Suppressor macrophage treated with lipopolysaccharide for 1 hour (primary cell): Measurements from ENCODE around the gene ITLN2.
"Not testable (repeated sequence)": the region's sequence is repeated elsewhere in the genome, so short reads cannot be mapped to it uniquely, and the experiment has no call there.

Experiments
- DNase-seq, 3 donors: peaks; one replicate each; pipeline ENCODE4 v3.0.0-alpha.2; 2020 to 2022

The ITLN2 gene

DNA sequence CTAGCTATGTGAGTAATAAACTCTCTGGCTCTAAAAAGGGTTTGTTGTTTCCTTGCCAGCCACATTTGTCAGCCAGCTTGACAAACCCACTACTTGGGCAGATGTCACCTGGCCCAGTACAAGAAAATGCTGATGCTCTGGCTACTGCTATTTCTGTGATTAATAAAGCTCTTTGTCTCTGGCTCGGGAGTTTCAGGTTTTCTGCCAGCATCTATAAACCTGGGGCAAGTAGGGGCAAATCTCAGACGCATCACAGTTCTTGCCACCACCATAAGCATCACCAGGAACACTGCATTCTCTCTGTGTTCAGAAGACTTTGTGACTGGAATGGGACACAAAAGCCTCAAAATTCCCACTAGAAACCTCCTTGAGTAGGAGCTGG lies 2.5 kb downstream of the ITLN2 start:
- DNase-seq: no peak

- peak; percentile 72 to 83 (median 81) for DNase-seq
Measured at GRCh38 chr1:160951443-160952128, 3.0 kb downstream of the ITLN2 start.

GRCh38 chr1:160950657-160951056 lies 4.0 kb downstream of the ITLN2 start:
- DNase-seq: no peak

- no peak for DNase-seq
Measured at GRCh38 chr1:160949881-160950280, 4.7 kb downstream of the ITLN2 start.

DNA sequence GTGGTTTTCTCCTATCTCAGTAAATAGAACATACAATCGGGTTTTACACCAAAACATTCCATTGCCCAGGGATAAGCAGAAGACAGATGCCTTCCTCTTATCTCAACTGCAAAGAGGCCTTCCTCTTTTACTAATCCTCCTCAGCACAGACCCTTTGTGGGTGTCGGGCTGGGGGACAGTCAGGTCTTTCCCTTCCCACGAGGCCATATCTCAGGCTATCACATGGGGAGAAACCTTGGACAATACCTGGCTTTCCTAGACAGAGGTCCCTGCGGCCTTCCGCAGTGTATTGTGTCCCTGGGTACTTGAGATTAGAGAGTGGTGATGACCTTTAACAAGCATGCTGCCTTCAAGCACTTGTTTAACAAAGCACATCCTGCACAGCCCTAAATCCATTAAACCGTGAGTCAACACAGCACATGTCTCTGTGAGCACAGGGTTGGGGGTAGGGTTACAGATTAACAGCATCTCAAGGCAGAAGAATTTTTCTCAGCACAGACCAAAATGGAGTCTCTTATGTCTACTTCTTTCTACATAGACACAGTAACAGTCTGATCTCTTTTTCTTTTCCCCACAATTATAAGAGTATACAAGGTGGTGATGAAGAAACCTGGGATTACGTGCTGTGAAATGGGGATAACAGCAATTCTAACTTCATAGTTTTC lies 5.3 kb downstream of the ITLN2 start:
- not testable (repeated sequence) for DNase-seq

GRCh38 chr1:160947174-160947759 lies 7.3 kb downstream of the ITLN2 start:
- DNase-seq: not testable (repeated sequence)

GRCh38 chr1:160945881-160946280 lies 8.7 kb downstream of the ITLN2 start:
- not testable (repeated sequence) for DNase-seq

GRCh38 chr1:160945079-160945478 lies 9.5 kb downstream of the ITLN2 start:
- DNase-seq: no peak

DNA sequence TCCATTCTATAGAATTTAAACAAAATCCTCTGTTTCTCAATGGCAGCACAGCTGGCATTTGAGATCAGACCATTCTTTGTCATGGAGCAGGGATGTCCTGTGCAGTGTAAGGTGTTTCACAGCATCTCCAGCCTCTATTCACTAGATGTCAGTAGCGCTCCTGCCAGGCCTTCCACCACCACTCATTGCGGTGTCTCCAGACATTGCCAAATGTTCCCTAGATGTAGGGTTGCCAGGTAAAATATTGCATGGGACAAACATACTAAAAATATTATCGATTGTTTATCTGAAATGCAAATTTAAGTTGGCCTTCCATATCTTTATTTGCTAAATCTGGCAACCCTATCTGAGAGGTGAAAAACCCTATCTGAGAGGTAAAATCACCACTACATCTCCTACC lies 11.7 kb downstream of the ITLN2 start:
- no peak for DNase-seq

- DNase-seq: not testable (repeated sequence)
Measured at GRCh38 chr1:160936666-160937065, 17.9 kb downstream of the ITLN2 start.

GRCh38 chr1:160935527-160936258 lies 18.9 kb downstream of the ITLN2 start:
- DNase-seq: peak; percentile 48 to 55 (median 50)

DNA sequence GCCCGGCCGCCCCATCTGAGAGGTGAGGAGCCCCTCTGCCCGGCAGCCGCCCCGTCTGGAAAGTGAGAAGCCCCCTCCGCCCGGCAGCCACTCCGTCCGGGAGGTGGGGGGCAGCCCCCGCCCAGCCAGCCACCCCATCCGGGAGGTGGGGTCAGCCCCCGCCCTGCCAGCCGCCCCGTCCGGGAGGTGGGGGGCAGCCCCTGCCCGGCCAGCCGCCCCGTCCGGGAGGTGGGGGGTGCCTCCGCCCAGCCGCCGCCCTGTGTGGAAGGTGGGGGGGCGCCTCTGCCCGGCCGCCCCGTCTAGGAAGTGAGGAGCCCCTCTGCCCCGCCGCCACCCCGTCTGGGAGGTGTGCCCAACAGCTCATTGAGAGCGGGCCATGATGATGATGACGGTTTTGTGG lies 21.3 kb downstream of the ITLN2 start:
- not testable (repeated sequence) for DNase-seq

GRCh38 chr1:160925652-160926244 lies 28.9 kb downstream of the ITLN2 start:
- peak in 2 of 3 donors; percentile 27 to 32 for DNase-seq

DNA sequence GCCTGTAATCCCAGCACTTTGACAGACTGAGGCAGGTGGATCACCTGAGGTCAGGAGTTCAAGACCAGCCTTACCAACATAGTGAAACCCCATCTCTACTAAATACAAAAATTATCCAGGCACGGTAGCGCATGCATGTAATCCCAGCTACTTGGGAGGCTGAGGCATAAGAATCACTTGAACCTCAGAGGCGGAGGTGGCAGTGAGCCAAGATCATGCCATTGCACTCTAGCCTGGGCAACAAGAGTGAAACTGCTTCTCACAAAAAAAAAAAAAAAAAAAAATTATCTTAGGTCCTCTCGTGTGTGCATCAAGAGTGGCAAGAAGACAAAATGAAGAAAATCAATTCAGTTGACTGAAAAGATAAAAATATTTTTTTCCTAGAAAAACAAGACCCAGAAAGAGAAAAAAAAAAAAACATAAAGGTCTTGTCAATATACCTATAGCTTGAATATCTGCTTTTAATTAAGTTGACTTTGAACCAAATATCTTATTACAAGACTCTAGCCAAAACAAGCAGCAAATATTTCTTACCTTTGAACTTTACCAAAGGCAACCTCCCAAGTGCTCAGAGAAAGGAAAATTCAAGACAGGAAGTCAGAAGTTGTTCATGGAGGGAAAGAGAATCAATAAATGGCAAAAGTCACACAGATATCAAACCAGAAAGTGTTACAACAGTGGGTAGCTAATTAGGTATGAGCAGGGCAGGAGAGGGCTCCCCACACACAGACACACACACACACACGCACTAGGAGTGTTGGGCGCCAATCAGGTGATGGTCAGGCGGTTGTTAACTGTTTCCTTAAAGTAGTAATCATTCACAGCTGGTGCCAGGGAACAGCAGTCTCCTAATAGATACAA lies 29.6 kb downstream of the ITLN2 start:
- no peak for DNase-seq

DNA sequence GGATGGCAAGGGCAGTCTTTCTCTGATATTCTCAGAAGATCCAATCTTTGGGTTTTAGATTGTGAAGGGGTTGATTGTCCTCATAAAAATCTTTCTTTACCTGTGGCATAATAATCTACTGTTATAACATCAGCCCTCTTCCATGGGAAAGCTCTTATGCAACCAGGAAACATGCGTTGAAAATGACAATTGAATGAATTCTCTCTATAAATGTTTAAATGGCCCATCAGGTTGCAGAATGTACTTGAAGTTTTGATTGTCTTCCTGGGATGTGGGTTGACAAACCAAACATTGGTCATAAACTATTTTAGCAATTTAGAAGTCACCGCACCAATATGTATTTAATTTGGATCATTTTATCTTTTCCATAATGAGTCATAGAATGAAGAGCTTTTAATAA lies 37.9 kb downstream of the ITLN2 start:
- DNase-seq: no peak

DNA sequence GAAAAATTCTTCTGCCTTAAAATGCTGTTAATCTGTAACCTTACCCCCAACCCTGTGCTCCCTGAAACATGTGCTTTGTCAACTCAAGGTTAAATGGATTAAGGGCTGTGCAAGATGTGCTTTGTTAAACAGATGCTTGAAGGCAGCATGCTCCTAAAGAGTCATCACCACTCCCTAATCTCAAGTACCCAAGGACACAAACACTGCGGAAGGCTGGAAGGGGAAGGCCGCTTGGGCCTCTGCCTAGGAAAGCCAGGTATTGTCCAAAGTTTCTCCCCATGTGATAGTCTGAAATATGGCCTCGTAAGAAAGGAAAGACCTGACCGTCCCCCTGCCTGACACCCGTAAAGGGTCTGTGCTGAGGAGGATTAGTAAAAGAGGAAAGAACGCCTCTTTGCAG lies 41.4 kb downstream of the ITLN2 start:
- not testable (repeated sequence) for DNase-seq

DNA sequence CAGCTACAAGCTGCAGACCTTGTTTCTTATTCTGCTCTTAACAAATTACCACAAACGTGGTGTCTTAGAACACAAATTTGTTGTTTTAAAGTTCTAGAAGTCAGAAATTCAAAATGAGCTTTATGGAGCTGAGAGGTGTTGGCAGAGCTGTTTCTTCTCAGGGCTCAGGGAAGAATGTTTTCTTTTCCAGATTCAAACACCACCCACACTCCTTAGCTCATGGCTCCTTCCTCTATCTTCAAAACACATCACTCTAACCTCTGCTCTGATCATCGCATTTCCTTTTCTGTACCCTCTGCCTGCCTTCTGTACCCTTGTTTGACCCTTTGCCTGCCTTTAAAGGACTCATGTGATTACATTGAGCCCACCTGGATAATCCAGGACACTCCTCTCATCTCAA lies 42.7 kb downstream of the ITLN2 start:
- DNase-seq: peak in 1 of 3 donors; percentile 8

- DNase-seq: no peak
Measured at GRCh38 chr1:160911441-160911840, 43.2 kb downstream of the ITLN2 start.

GRCh38 chr1:160910170-160910750 lies 44.3 kb downstream of the ITLN2 start:
- DNase-seq: no peak

DNA sequence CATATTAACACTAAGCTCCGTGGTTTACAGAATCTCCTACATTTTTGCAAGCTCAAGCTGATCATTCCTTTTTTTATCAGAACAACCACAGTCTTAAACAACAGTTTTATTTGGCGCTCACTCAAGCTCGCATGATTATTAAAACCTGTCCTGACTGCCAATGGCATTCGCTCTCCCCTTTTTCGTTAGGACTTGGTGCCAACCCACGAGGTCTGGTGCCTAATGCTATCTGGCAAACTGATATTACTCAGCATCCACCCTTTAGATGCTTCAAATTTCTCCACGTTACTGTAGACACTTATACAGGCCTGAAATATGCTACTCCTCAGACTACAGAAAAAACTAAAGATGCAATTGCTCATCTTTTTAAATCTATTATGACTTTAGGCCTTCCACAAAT lies 46.6 kb downstream of the ITLN2 start:
- DNase-seq: no peak

DNA sequence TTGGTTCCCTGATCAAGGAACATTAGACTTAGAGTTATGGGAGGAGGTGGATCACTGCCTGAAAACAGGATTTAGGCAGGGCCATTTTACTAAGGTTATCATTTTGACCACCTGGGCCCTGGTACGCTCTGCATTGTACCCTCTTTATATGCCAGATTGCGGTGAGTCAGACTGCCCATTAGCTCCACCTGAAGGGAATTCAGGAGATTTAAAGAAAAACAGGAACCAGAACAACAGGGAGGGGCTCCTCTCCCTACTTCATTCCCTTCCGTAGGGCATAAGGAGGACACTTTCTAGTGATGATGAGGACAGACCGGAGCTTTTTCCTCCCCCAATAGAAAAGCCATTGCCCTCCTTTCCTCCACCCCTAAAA lies 49.0 kb downstream of the ITLN2 start:
- no peak for DNase-seq
